H1 (cell line): ENCODE data around the gene GNAI2. TPM values are rescaled to one million over a fixed set of nuclear protein-coding genes. Genes with fewer than 3 reads are reported as not detected.

Experiments
- CHD1 ChIP-seq: IDR thresholded peaks from 2 replicates; pipeline ENCODE4 v1.6.1; 2012; ENCODE audit warnings: low read depth, low read length, improper control_type of control experiment
- CHD7 ChIP-seq: fragments of 300-600 bp; sonication (generic); IDR thresholded peaks from 2 replicates; pipeline ENCODE4 v1.7.1; 2012; ENCODE audit warnings: low read length, moderate library complexity, mild to moderate bottlenecking, inconsistent platforms; ENCODE audit not compliant: insufficient replicate concordance
- FOSL1 ChIP-seq: IDR thresholded peaks from 2 replicates; pipeline ENCODE4 v1.6.1; 2011; ENCODE audit warnings: mild to moderate bottlenecking, low read depth, low read length, moderate library complexity; ENCODE audit not compliant: insufficient read depth
- NRF1 ChIP-seq: IDR thresholded peaks from 2 replicates; pipeline ENCODE4 v1.6.1; 2011; ENCODE audit warnings: mild to moderate bottlenecking, low read depth, low read length, improper control_type of control experiment
- SIN3A ChIP-seq, 2 experiments: IDR thresholded peaks in 1 of 2; conservative IDR thresholded peaks in 1 of 2; 2 replicates each; pipeline ENCODE4 v1.6.1; 2011 to 2012; ENCODE audit warnings: low read length in 2 of 2, improper control_type of control experiment in 1 of 2, low read depth in 1 of 2, mild to moderate bottlenecking in 1 of 2
- polyA plus RNA-seq, 7 experiments: library from polyadenylated mRNA; depleted of rRNA in 3 of 7; stranded (reverse) in 5 of 7; unstranded in 2 of 7; fragments of >200 nt in 5 of 7; fragments of 200-250 nt in 2 of 7; gene quantifications; 1 replicate in 5 of 7; 2 replicates in 1 of 7; 4 replicates in 1 of 7; pipeline versions ENCODE4 v1.2.1 to v1.2.3, GENCODE V29; 2011 to 2013; ENCODE audit warnings: missing spikeins in 2 of 7, mixed read lengths in 2 of 7
- total RNA-seq: library from RNA; stranded (reverse); fragmentation: NEBNext Ultra II Directional; extraction: Animal tissue kit (Norgen Biotek cat#: 25700); gene quantifications from 2 replicates; pipeline ENCODE4 v1.2.1, GENCODE V29; 2021
- TF ChIP-seq, protein P1 (sequence below), 3 experiments: IDR thresholded peaks; 1 replicate in 2 of 3; 2 replicates in 1 of 3; pipeline versions ENCODE4 v1.5.1 to v1.6.1; 2011; ENCODE audit warnings: low read length in 3 of 3, mild to moderate bottlenecking in 3 of 3, inconsistent platforms in 2 of 3, low read depth in 1 of 3, moderate library complexity in 1 of 3; ENCODE audit not compliant: insufficient read depth in 1 of 3; ENCODE audit errors: control extremely low read depth in 1 of 3

The GNAI2 gene
- total and polyA plus RNA-seq, 2 of the 8 experiments (the other 6 are each of a cell fraction or from before 2014, with no cell fraction given) = 168 to 539 TPM

GRCh38 chr3:50227390-50228183 lies 8.4 kb upstream of the GNAI2 start (continued):
- TF ChIP-seq CHD7 (no peak), FOSL1 (no peak), NRF1 (no peak), SIN3A (conservative IDR thresholded peaks at IDR 0.05 in 1 of 2, IDR thresholded peaks at IDR 0.05 in 1 of 2; ENCODE audit: low read depth in 1 of 2, low read length in 2 of 2) (peak in 1 of 2 experiments; percentile 12; a peak in 1 of 4 replicates), CHD1 (no peak)
- TF ChIP-seq, protein P1, sequence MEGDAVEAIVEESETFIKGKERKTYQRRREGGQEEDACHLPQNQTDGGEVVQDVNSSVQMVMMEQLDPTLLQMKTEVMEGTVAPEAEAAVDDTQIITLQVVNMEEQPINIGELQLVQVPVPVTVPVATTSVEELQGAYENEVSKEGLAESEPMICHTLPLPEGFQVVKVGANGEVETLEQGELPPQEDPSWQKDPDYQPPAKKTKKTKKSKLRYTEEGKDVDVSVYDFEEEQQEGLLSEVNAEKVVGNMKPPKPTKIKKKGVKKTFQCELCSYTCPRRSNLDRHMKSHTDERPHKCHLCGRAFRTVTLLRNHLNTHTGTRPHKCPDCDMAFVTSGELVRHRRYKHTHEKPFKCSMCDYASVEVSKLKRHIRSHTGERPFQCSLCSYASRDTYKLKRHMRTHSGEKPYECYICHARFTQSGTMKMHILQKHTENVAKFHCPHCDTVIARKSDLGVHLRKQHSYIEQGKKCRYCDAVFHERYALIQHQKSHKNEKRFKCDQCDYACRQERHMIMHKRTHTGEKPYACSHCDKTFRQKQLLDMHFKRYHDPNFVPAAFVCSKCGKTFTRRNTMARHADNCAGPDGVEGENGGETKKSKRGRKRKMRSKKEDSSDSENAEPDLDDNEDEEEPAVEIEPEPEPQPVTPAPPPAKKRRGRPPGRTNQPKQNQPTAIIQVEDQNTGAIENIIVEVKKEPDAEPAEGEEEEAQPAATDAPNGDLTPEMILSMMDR (IDR thresholded peaks at IDR 0.05; ENCODE audit: control extremely low read depth in 1 of 3, insufficient read depth in 1 of 3, low read depth in 1 of 3, low read length in 3 of 3) = peak in 2 of 3 experiments; percentile 67 to 97; a peak in 3 of 4 replicates
